ENCODE data around the gene ETV4. TPM values are rescaled to one million over a fixed set of nuclear protein-coding genes. Genes with fewer than 3 reads are reported as not detected.

Gene ETV4
- polyA plus RNA-seq, 1 donor from 2014 or later: 0.61 TPM

DNA sequence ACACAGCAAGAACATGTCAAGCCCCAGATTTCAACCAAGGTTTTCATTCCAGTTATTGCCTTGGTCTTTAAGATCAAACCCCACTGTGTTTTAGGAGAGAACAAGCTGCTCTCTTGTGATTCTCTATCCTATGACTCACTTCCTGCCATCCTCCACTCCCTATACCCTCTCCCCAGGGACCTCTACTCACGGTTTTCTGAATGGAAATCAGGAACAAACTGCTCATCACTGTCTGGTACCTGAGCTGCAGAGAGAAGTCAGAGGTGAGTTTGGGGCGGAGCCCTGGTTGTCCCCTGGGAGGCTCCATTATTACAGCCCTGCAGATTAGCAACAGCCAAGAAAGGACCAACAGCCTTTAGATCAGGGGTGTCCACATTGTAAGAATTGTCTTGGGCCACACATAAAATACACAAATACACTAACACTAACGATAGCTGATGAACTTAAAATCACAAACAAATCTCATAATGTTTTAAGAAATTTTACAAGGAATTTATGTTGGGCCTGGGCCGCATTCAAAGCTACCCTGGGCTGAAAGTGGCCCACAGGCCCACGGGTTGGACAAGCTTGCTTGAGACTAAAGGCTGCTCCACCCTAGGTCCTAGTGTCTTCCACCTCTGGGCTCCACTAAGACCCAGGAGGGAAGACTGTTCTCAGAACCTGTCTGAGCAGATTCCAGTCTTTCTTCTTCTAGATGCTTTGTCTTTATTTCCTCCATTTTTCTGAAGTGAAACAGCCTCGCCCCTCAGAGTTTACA, 9.7 kb downstream of the ETV4 start:
- Histone ChIP-seq H3K27ac (ENCODE audit: low read length) (no peak overlapping the region), H2AFZ (ENCODE audit: low read depth, low read length) (no peak overlapping the region), H3F3A (ENCODE audit: insufficient read depth, low read length, poor library complexity, severe bottlenecking) (no peaks in the 10 kb centered on the region), H4K20me1 (ENCODE audit: insufficient read depth) (no peaks in the 10 kb centered on the region), H3K79me2 (replicated peaks; ENCODE audit: insufficient read depth, low read length) (no peaks in the 10 kb centered on the region), H3K4me3 (ENCODE audit: low read length) (no peak overlapping the region), H3K27me3 (ENCODE audit: insufficient read depth, low read depth, low read length) (no peaks in the 10 kb centered on the region), H3K9me3 (ENCODE audit: low read length) (no peaks in the 10 kb centered on the region), H3K9ac (ENCODE audit: low read length) (no peak overlapping the region), H3K4me2 (ENCODE audit: low read length) (no peak overlapping the region), H3K36me3 (ENCODE audit: insufficient read depth, low read length) (no peaks in the 10 kb centered on the region), H3K9me2 (ENCODE audit: insufficient read depth, low read length) (no peaks in the 10 kb centered on the region)
- TF ChIP-seq SMC3 (conservative IDR thresholded peaks at IDR 0.05; ENCODE audit: poor library complexity): no peak
- TF ChIP-seq EZH2 (IDR thresholded peaks at IDR 0.05; ENCODE audit: borderline replicate concordance, insufficient read depth, low read length, poor library complexity, severe bottlenecking): no peak
- no peak for TF ChIP-seq POLR2AphosphoS5 (IDR thresholded peaks at IDR 0.05)
- TF ChIP-seq, protein P1, sequence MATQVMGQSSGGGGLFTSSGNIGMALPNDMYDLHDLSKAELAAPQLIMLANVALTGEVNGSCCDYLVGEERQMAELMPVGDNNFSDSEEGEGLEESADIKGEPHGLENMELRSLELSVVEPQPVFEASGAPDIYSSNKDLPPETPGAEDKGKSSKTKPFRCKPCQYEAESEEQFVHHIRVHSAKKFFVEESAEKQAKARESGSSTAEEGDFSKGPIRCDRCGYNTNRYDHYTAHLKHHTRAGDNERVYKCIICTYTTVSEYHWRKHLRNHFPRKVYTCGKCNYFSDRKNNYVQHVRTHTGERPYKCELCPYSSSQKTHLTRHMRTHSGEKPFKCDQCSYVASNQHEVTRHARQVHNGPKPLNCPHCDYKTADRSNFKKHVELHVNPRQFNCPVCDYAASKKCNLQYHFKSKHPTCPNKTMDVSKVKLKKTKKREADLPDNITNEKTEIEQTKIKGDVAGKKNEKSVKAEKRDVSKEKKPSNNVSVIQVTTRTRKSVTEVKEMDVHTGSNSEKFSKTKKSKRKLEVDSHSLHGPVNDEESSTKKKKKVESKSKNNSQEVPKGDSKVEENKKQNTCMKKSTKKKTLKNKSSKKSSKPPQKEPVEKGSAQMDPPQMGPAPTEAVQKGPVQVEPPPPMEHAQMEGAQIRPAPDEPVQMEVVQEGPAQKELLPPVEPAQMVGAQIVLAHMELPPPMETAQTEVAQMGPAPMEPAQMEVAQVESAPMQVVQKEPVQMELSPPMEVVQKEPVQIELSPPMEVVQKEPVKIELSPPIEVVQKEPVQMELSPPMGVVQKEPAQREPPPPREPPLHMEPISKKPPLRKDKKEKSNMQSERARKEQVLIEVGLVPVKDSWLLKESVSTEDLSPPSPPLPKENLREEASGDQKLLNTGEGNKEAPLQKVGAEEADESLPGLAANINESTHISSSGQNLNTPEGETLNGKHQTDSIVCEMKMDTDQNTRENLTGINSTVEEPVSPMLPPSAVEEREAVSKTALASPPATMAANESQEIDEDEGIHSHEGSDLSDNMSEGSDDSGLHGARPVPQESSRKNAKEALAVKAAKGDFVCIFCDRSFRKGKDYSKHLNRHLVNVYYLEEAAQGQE (IDR thresholded peaks at IDR 0.05; ENCODE audit: borderline replicate concordance): no peak
- no peak for TF ChIP-seq TAF1 (IDR thresholded peaks at IDR 0.05; ENCODE audit: low read depth)
- TF ChIP-seq RAD21 (conservative IDR thresholded peaks at IDR 0.05): no peak
- TF ChIP-seq, protein P2, sequence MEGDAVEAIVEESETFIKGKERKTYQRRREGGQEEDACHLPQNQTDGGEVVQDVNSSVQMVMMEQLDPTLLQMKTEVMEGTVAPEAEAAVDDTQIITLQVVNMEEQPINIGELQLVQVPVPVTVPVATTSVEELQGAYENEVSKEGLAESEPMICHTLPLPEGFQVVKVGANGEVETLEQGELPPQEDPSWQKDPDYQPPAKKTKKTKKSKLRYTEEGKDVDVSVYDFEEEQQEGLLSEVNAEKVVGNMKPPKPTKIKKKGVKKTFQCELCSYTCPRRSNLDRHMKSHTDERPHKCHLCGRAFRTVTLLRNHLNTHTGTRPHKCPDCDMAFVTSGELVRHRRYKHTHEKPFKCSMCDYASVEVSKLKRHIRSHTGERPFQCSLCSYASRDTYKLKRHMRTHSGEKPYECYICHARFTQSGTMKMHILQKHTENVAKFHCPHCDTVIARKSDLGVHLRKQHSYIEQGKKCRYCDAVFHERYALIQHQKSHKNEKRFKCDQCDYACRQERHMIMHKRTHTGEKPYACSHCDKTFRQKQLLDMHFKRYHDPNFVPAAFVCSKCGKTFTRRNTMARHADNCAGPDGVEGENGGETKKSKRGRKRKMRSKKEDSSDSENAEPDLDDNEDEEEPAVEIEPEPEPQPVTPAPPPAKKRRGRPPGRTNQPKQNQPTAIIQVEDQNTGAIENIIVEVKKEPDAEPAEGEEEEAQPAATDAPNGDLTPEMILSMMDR (IDR thresholded peaks at IDR 0.05; ENCODE audit: poor library complexity, severe bottlenecking): no peak
- TF ChIP-seq EP300 (conservative IDR thresholded peaks at IDR 0.05; ENCODE audit: poor library complexity, severe bottlenecking): no peak
- TF ChIP-seq MXI1 (conservative IDR thresholded peaks at IDR 0.05; ENCODE audit: poor library complexity, severe bottlenecking): no peak

DNA sequence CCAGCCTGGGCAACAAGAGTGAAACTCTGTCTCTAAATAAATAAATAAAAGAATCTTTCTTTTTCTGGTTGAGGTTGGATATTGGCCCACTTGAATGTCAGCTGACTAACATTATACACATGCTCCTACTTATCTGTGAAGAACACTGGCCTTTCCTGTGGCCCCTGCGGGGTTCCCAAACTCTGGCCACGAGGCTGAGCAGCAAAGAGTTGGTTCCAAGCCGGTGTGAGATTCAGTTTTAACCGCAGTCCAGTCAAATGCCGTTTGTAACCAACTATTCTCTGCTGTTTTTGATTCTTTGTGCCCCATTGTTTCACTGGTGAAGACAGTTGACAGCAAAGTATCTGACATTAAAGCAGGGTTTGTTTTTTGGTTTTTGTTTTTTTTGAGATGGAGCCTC, 11.2 kb downstream of the ETV4 start:
- Histone ChIP-seq H2AFZ (ENCODE audit: low read depth, low read length) (no peak overlapping the region), H3K27me3 (ENCODE audit: insufficient read depth, low read depth, low read length) (no peaks in the 10 kb centered on the region), H3K4me2 (ENCODE audit: low read length) (no peak overlapping the region), H3K9me2 (ENCODE audit: insufficient read depth, low read length) (no peaks in the 10 kb centered on the region), H3K9me3 (ENCODE audit: low read length) (no peaks in the 10 kb centered on the region), H3K9ac (ENCODE audit: low read length) (no peak overlapping the region), H4K20me1 (ENCODE audit: insufficient read depth) (no peaks in the 10 kb centered on the region), H3F3A (ENCODE audit: insufficient read depth, low read length, poor library complexity, severe bottlenecking) (no peaks in the 10 kb centered on the region), H3K36me3 (ENCODE audit: insufficient read depth, low read length) (no peaks in the 10 kb centered on the region), H3K27ac (ENCODE audit: low read length) (no peak overlapping the region), H3K4me3 (ENCODE audit: low read length) (no peak overlapping the region), H3K79me2 (replicated peaks; ENCODE audit: insufficient read depth, low read length) (no peaks in the 10 kb centered on the region)
- TF ChIP-seq EP300 (conservative IDR thresholded peaks at IDR 0.05; ENCODE audit: poor library complexity, severe bottlenecking): no peak
- TF ChIP-seq RAD21 (conservative IDR thresholded peaks at IDR 0.05): no peak
- TF ChIP-seq, protein P1 (IDR thresholded peaks at IDR 0.05; ENCODE audit: borderline replicate concordance): no peak
- TF ChIP-seq, protein P2 (IDR thresholded peaks at IDR 0.05; ENCODE audit: poor library complexity, severe bottlenecking): no peak
- no peak for TF ChIP-seq TAF1 (IDR thresholded peaks at IDR 0.05; ENCODE audit: low read depth)
- TF ChIP-seq SMC3 (conservative IDR thresholded peaks at IDR 0.05; ENCODE audit: poor library complexity): no peak
- no peak for TF ChIP-seq MXI1 (conservative IDR thresholded peaks at IDR 0.05; ENCODE audit: poor library complexity, severe bottlenecking)
- no peak for TF ChIP-seq POLR2AphosphoS5 (IDR thresholded peaks at IDR 0.05)
- no peak for TF ChIP-seq EZH2 (IDR thresholded peaks at IDR 0.05; ENCODE audit: borderline replicate concordance, insufficient read depth, low read length, poor library complexity, severe bottlenecking)

All from neural cell (in vitro differentiated cells).